ENCODE data around the gene FRYL.

- TF ChIP-seq EZH2 (IDR thresholded peaks at IDR 0.05; ENCODE audit: borderline replicate concordance, low read length), result no peak
- TF ChIP-seq CTCF (IDR thresholded peaks at IDR 0.05; ENCODE audit: low read length), result no peak
These were observed 126.7 kb downstream of the FRYL start for GRCh38 chr4:48653217-48654014.

All from OCI-LY1 (cell line).